Activated T-cell treated with anti-CD3 and anti-CD28 coated beads, Interleukin-2, amount 50 U/mL, for 72 hours (primary cell): ENCODE results near the gene DSC3. TPM values are rescaled to one million over a fixed set of nuclear protein-coding genes. Genes with fewer than 3 reads are reported as not detected.
A peak's percentile ranks its signal among the peaks of the same experiment; 100 is the strongest.

Source experiments
- ATAC-seq, 2 donors: fragments of 150-1000 bp; cut with Tn5 transposase; replicated peaks in 1 of 2; 2 replicates each; pipeline ENCODE4 v1.10.0; 2021; ENCODE audit warnings: moderate library complexity in 2 of 2, mild to moderate bottlenecking in 1 of 2
- DNase-seq, 2 donors: peaks; one replicate each; pipeline ENCODE4 v3.0.0; 2021 to 2022; ENCODE audit warnings: mixed read lengths in 1 of 2
- H3K27ac Mint-ChIP-seq: one replicate; pipeline ENCODE4 v1.8.0; 2022; ENCODE audit warnings: mild to moderate bottlenecking, moderate library complexity, mixed read lengths
- H3K27me3 Mint-ChIP-seq: one replicate; pipeline ENCODE4 v1.8.0; 2022; ENCODE audit warnings: low read depth, mixed read lengths
- H3K36me3 Mint-ChIP-seq, 2 donors: one replicate each; pipeline ENCODE4 v1.8.0; 2022; ENCODE audit warnings: mixed read lengths in 2 of 2, mild to moderate bottlenecking in 1 of 2; ENCODE audit not compliant: insufficient read depth in 2 of 2
- H3K4me1 Mint-ChIP-seq: one replicate; pipeline ENCODE4 v1.8.0; 2022; ENCODE audit warnings: low read depth, mixed read lengths
- H3K4me3 Mint-ChIP-seq, 2 donors: one replicate each; pipeline ENCODE4 v1.8.0; 2022; ENCODE audit warnings: mild to moderate bottlenecking in 2 of 2, mixed read lengths in 2 of 2, moderate library complexity in 2 of 2
- H3K9me3 Mint-ChIP-seq, 2 donors: one replicate each; pipeline ENCODE4 v1.8.0; 2022; ENCODE audit warnings: mixed read lengths in 2 of 2
- total RNA-seq, 2 donors: library from RNA; stranded (reverse); gene quantifications; one replicate each; pipeline ENCODE4 v1.2.3, GENCODE V29; 2022

Gene DSC3
- total RNA-seq, 2 donors from 2014 or later, result not detected

DNA sequence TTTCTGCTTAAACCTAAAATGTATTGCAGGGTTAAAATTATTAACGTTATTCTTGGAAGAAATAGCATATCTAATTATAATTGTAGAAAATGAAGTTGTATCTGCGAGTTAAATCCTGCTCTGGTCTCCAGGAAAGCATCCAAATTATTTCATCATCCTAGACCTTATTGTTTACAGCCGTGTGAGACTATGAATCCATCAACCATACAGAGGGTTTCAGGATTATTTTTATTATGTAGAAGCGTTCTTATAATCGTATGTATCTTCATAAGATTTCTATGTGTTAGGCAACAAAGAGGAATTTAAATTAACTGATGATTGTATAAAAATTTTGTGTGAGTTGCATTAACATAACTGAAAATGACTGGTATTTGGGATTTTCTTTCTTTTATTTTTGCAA lies 14.5 kb upstream of the DSC3 start:
- Mint-ChIP-seq H3K9me3 (peaks cover 8 to 16% of the 10 kb centered on the region in 2 donors), H3K27ac (no peak overlapping the region), H3K4me1 (no peaks in the 10 kb centered on the region), H3K27me3 (peaks cover 7% of the 10 kb centered on the region), H3K4me3 (no peak overlapping the region), H3K36me3 (no peaks in the 10 kb centered on the region)
- no peak for DNase-seq
- no peak for ATAC-seq

DNA sequence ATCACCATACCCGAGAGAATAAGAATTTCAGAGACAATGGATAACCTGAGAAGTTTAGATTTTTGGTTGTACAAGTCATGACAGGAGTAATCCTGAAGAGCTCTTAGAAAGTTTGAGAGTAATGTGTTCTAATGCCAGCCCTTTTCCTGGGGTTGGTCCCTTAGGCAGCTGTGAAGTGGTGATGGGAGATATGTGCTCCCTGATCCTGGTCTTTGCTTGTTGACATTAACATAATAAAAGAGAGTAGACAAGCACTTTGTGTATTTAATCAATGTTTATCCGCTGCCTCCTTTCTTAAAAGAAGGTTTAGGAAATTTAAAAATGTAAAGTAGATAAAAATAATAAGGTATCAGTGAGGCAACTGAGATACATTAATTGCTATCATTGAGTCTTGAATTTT lies 13.8 kb upstream of the DSC3 start:
- Mint-ChIP-seq H3K36me3 (no peaks in the 10 kb centered on the region), H3K27ac (no peak overlapping the region), H3K4me1 (no peaks in the 10 kb centered on the region), H3K27me3 (peaks cover 7% of the 10 kb centered on the region), H3K9me3 (peaks cover 12 to 18% of the 10 kb centered on the region in 2 donors), H3K4me3 (no peak overlapping the region)
- no peak for DNase-seq
- ATAC-seq, result no peak

DNA sequence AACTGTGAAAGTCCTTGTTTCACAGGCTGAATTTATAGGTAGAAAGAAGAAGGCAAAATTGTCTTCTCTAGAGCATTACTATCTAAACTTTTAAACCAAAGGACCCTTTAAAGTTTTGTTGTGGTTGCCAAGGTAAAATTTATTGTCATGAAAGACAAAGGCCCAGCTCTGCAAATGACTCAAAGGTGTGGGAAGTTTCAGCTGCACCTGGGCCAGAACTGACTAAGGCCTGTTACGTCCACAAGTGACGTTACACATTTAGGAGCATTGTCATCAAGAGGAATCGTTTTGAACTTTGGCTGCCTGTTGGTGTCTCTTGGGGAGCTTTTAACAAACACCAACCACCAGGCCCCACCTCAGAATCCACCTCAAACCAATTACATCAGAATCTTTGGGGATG lies 8.1 kb upstream of the DSC3 start:
- H3K4me1 Mint-ChIP-seq, result no peaks in the 10 kb centered on the region
- no peak overlapping the region for H3K4me3 Mint-ChIP-seq
- DNase-seq (no peak), ATAC-seq (no peak)
- no peaks in the 10 kb centered on the region for H3K36me3 Mint-ChIP-seq
- H3K27me3 Mint-ChIP-seq, result peaks cover 7% of the 10 kb centered on the region
- H3K27ac Mint-ChIP-seq, result no peak overlapping the region
- H3K9me3 Mint-ChIP-seq, result peaks cover 14 to 22% of the 10 kb centered on the region in 2 donors

DNA sequence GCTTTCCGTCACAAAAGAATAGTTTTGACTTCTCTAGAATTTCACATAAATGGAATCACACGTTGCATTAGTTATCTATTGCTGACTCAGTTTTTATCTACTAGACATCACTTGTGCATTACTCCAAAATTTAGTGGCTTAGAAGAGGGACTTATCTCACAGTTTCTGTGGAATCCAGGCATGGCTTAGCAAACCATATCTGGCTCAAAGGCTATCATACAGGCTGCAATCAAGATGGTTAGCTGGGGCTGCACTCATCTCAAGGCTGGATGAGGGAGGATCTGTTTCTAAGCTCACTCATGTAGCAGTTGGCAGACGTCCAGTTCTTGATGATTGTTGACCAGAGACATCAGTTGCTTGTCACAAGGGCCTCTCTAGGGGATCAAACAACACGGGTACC lies 6.6 kb upstream of the DSC3 start:
- no peak for ATAC-seq
- no peak for DNase-seq
- Mint-ChIP-seq H3K27me3 (peaks cover 10% of the 10 kb centered on the region), H3K27ac (no peak overlapping the region), H3K4me1 (no peaks in the 10 kb centered on the region), H3K36me3 (no peaks in the 10 kb centered on the region), H3K4me3 (no peak overlapping the region), H3K9me3 (peaks cover 15 to 18% of the 10 kb centered on the region in 2 donors)

DNA sequence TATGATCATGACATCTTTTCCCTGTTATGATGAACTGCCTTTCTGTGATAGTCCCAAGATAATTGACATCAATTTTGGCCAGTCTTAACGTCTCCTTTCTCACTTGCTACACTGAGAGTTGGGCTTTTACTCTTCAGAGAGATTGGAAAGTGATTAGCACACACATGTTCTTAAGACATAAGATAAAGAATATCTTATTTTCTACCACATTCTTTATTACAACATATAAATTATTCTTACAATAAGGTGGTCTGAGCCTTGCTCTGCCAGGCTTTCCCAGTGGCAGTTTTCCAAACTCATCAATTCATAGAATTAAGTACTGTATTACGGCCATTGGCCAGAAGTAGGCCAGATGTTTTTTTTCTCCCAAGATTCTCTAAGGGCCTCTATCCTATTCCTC lies 5.7 kb upstream of the DSC3 start:
- Mint-ChIP-seq H3K4me3 (no peak overlapping the region), H3K27me3 (peaks cover 19% of the 10 kb centered on the region), H3K9me3 (peaks cover 15 to 19% of the 10 kb centered on the region in 2 donors), H3K36me3 (peaks cover 0 to 2% of the 10 kb centered on the region in 2 donors), H3K27ac (no peak overlapping the region), H3K4me1 (no peaks in the 10 kb centered on the region)
- ATAC-seq (no peak), DNase-seq (no peak)

DNA sequence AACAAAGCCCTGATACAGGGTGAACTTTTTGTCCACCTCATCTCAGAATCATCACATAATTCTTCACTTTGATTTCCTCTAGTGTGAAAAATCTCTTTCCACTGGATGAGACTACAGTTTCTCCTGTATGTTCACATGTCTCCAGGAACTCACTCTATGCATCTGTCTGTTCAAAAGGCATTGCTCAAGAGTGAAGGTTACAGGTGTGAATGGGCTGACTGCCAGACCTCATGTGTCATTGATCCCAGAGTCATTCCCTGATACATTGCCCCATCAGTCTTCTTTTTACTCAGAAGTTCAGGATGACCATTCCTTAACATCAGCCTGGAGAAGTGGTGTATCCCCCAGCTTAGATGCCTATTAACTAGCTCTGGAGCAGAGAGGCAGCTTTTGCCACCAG lies 4.4 kb upstream of the DSC3 start:
- peaks cover 6 to 9% of the 10 kb centered on the region in 2 donors for H3K9me3 Mint-ChIP-seq
- peaks cover 27% of the 10 kb centered on the region for H3K27me3 Mint-ChIP-seq
- peaks cover 2% of the 10 kb centered on the region in 2 donors for H3K36me3 Mint-ChIP-seq

GRCh38 chr18:31045599-31045998 lies 3.1 kb upstream of the DSC3 start:
- Mint-ChIP-seq H3K9me3 (peaks cover 2 to 8% of the 10 kb centered on the region in 2 donors), H3K4me1 (no peaks in the 10 kb centered on the region), H3K4me3 (no peak overlapping the region), H3K27me3 (peaks cover 40% of the 10 kb centered on the region), H3K36me3 (peaks cover 3 to 6% of the 10 kb centered on the region in 2 donors), H3K27ac (no peak overlapping the region)
- ATAC-seq, result no peak
- DNase-seq, result no peak

More for the DNA sequence above, 4.4 kb upstream of the DSC3 start:
- DNase-seq (no peak), ATAC-seq (no peak)
- Mint-ChIP-seq H3K4me3 (no peak overlapping the region), H3K27ac (no peak overlapping the region), H3K4me1 (no peaks in the 10 kb centered on the region)

DNA sequence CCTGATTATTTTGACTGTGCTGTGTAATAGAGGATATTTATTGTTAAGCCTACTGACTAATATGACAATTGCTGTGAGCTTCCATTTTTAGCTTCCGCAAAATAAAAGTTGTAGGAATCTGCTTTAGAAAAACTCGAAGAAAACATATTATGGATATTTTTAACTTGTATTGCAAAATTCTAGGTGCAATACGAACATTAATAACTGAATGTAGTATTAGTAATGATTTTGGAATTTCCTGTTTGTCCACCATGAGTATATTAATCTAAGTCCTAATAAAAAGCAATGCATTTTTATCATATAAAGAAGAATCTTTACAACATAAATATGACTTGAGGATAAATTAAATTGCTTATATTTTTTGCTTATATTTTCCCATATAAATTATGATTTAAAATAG lies 2.4 kb upstream of the DSC3 start:
- ATAC-seq (no peak), DNase-seq (no peak)
- Mint-ChIP-seq H3K9me3 (peaks cover 2 to 8% of the 10 kb centered on the region in 2 donors), H3K36me3 (peaks cover 3 to 6% of the 10 kb centered on the region in 2 donors), H3K27ac (no peak overlapping the region), H3K4me3 (no peak overlapping the region), H3K27me3 (peaks cover 47% of the 10 kb centered on the region), H3K4me1 (no peaks in the 10 kb centered on the region)

- no peak overlapping the region for H3K4me3 Mint-ChIP-seq
- no peak for DNase-seq
- H3K9me3 Mint-ChIP-seq, result peaks cover 2 to 8% of the 10 kb centered on the region in 2 donors
- H3K36me3 Mint-ChIP-seq, result peaks cover 3 to 6% of the 10 kb centered on the region in 2 donors
- H3K27ac Mint-ChIP-seq, result no peak overlapping the region
- no peaks in the 10 kb centered on the region for H3K4me1 Mint-ChIP-seq
- H3K27me3 Mint-ChIP-seq, result peaks cover 54% of the 10 kb centered on the region
- ATAC-seq, result no peak
Measured at GRCh38 chr18:31043709-31044108, 1.2 kb upstream of the DSC3 start.

DNA sequence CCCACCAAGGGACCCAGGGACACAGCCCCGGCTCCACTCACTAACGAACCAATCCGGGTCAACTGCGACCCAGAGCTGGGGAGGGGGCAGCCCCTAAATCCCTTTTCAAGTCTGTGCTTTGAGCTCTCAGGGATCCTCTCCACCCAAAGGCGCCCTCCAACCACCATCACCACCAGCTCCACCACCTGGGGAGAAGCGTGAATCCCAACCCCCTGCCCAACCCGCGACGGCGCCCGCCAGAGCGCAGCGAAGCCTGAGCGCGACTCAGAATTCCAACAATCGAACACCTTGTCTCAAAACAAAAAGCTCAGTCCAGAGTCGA lies 497 bp downstream of the DSC3 start:
- H3K27me3 Mint-ChIP-seq, result peaks cover 54% of the 10 kb centered on the region
- H3K36me3 Mint-ChIP-seq, result peaks cover 3 to 6% of the 10 kb centered on the region in 2 donors
- DNase-seq, result no peak
- H3K9me3 Mint-ChIP-seq, result peaks cover 2 to 8% of the 10 kb centered on the region in 2 donors
- peak overlapping the region; percentile 54 to 70 for H3K4me3 Mint-ChIP-seq
- H3K4me1 Mint-ChIP-seq, result no peaks in the 10 kb centered on the region
- no peak for ATAC-seq
- H3K27ac Mint-ChIP-seq, result no peak overlapping the region

DNA sequence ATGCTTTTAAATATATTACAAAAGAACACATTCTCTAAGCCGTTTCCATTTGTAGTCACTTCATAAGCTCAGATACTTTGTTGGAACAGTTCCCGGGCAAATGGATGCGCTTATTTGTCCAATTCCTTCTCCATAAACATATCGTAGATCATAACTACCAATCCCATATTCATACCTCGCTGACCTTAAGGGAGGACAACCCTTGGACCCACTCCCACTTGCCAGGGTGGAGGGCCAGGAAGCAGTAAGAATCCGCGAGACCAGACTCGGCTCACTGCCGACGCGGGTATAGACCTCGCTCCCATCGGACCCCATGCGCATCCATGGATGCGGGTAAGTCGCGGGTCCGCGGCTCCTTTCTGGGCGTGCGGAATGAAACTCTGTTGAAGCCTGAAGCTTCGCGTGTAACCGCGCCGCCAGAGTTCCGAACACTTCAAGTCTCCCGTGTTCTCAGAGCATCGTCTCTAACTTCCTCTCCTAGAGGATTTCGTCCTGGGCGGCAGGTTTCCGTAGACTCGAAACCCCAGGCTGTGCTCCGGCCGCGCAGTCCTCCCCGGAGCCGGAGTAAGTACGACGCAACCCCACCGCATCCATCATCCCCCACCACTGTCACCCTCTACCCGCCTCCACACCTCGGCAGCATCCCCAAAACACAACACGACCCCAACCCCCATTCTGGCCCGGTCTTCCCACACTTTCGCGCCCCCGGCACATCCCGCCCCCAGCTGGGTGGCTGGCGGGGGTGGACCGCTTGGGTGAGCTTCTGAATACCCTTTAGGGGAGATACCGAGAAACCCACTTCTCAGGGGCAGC lies 1.1 kb downstream of the DSC3 start:
- H3K27ac Mint-ChIP-seq, result no peak overlapping the region

DNA sequence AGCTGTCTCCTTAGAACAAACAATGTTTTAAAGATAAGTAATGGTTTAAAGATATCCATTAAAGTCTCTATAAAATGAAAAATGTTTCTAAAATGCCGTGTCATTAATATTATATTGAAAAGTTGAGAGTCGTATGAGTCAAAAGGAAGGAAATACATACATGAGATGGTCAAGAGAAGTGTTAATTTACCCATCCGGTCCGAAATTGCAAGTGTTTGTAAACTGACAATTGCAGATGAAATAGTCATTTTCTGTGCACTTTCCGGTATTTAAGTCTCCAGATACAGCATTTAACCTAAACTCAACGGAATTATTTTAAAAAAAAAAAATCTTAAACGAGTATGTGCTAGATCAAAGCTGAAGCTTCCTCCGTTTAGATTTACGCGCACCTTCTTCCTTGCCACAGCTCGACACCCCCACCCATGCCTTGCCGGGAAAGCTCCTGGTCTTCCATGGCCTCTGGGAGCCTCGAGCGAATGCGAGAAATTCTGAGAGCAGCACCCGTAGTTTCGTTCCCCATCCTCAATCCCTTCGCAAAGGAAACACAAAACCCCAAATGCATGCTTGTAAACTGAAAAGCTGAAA lies 1.8 kb downstream of the DSC3 start:
- Mint-ChIP-seq H3K36me3 (peaks cover 3 to 6% of the 10 kb centered on the region in 2 donors), H3K9me3 (peaks cover 2 to 3% of the 10 kb centered on the region in 2 donors), H3K27me3 (peaks cover 53% of the 10 kb centered on the region), H3K4me3 (peak overlapping the region; percentile 54 to 70), H3K27ac (no peak overlapping the region), H3K4me1 (no peaks in the 10 kb centered on the region)
- no peak for ATAC-seq
- no peak for DNase-seq

More for the DNA sequence above, 1.1 kb downstream of the DSC3 start:
- Mint-ChIP-seq H3K4me1 (no peaks in the 10 kb centered on the region), H3K27me3 (peaks cover 54% of the 10 kb centered on the region), H3K36me3 (peaks cover 3 to 6% of the 10 kb centered on the region in 2 donors), H3K9me3 (peaks cover 2 to 6% of the 10 kb centered on the region in 2 donors), H3K4me3 (peak overlapping the region; percentile 54 to 70)
- DNase-seq (no peak), ATAC-seq (no peak)

DNA sequence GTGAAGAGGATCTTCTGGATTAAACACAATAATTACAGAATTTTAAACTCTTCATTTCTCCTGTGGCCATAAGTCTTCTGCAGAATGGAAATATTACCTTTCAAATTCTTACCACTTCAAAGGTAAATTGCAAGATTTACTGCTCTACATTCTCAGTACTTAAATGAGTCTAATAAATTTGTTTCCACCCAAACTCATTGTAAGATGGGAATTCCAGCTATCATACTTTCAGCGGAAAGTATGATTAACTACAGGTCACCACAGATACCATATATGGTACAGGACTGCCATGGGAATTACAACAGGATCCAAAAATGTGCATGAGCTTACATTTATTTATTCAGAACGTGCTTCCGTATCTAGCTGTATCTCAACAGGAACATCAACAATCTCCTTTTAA lies 3.1 kb downstream of the DSC3 start:
- Mint-ChIP-seq H3K4me3 (no peak overlapping the region), H3K4me1 (no peaks in the 10 kb centered on the region), H3K9me3 (peaks cover 0 to 3% of the 10 kb centered on the region in 2 donors), H3K27me3 (peaks cover 47% of the 10 kb centered on the region), H3K36me3 (peaks cover 3 to 6% of the 10 kb centered on the region in 2 donors), H3K27ac (no peak overlapping the region)
- DNase-seq (no peak), ATAC-seq (no peak)
